Fibroblast of gingiva (primary cell): ENCODE results near the gene RTEL1.
"Not testable (repeated sequence)": the region's sequence is repeated elsewhere in the genome, so short reads cannot be mapped to it uniquely, and the experiment has no call there.

Source experiments
- DNase-seq: peaks from one replicate; pipeline ENCODE4 v3.0.0-alpha.2; 2011; ENCODE audit warnings: low read depth

The RTEL1 gene

DNA sequence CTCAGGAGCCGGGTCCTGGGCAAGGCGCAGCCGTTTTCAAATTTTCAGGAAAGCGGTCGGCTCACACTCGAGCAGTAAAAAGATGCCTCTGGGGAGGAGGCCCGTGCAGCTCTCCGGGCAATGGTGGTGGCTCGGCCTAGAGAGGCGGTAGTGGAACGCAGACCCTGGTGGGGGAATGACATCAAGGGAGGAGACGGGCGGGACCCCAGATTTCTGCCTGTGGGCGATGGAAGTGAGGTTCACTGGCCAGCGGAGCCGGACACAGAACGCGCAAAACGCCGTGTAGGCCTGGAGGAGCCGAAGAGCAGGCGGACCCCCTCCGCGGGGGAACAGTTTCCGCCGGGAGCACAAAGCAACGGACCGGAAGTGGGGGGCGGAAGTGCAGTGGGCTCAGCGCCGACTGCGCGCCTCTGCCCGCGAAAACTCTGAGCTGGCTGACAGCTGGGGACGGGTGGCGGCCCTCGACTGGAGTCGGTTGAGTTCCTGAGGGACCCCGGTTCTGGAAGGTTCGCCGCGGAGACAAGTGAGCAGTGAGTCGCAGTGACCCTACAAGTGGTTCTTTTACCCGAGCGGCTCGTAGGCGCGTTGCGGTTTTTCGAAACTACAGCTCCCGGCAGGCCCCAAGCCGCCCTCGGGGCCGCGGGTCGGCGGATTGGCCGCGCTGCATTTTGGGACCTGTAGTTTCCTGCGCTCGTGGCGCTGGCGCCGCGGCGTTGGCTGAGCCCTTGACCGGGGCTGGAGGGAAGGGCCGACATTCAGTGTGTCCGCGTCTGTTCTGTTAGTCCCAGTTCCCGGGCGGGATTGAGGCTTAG is at the start of gene RTEL1:
RTEL1 (plus strand) TSS at position 376 of the 812 bp plus-strand sequence. CDS start 1,091 bp downstream, outside the sequence.
- DNase-seq: peak; percentile 92

DNA sequence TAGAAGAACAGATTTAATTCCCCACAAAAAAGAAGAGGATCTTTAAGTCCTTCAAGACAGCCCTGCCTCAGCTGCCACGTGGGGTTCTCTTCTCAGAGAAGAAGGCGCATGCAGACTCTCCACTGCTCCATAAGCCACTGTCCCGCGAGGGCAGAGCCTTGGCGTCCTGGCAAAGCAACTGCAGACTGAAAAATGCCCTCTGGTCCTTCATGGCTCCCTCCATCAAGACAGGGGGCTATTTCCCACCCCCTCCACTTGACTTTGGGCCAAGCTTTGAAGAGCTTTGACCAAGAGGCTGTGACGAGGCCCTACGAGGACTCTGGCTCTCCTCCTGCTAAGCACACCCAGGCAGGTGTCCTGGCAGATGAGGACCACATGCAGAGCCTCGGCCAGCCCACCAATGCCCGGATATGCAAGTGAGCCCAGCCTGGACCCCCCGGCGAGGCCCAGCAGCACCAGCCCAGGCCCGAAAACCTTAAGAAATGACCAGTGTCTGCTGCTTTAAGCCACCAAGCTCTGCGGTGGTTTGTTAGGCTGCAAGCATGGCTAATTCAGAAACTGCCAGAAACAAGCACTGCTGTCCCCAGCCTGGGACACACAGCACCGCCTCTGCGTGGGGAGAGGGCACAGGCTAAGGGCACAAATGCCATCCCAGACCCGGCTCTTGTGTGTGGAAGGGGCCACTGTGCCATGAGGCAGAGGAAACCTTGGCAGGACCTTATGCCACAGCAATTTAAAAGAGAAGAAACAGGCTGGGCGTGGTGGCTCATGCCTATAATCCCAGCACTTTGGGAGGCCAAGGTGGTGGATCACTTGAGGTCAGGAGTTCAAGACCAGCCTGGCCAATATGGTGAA is 47.3 kb upstream of the RTEL1 start:
- DNase-seq: no peak

DNA sequence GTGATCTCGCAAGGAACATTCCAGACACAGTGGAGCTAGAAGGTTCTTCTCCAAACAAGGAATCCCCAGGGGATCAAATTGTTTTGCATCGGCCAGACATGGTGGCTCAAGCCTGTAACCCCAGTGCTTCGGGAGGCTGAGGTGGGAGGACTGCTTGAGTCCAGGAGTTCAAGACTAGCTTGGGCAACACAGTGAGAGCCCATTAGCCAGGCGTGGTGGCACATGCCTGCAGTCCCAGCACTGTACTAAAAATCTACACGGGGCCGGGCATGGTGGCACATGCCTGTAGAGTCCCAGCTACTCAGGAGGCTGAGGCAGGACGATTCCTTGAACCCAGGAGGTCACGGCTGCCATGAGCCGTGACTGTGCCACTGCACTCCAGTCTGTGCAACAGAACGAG is 46.5 kb upstream of the RTEL1 start:
- DNase-seq: no peak

DNA sequence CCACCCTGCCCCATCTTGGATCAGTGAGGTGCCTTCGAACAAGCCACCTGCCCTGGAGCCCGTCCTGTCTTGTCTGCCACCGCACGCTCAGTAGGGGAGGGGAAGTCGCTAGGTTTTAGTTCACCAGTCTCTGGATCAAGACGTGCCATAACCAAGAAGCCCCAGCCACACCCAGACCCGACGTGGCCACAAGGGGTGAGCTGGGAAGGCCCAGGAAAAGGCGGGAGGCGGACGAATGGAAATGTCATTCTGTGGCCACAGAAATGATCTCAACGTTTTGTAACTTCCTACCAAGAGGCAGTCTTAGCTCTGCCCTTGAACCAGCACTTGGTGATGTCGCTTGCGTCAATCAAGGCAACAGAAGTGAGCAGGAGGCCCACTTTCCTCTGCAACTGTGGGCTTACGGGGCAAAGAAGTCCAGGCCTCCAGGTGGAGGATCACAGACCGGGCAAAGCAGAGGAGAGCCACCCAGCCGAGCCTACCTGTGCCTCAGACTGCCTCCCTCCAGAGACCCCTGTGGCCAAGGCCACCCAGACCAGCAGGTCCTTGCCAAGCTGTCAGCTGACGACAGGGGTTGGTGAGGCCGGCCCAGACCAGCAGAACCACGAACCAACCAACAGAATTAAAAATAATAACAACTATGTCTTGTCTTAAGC is 45.7 kb upstream of the RTEL1 start:
- no peak for DNase-seq

GRCh38 chr20:63613863-63614594 is 44.1 kb upstream of the RTEL1 start:
- DNase-seq: not testable (repeated sequence)

- DNase-seq: no peak
These were observed 40.8 kb upstream of the RTEL1 start for GRCh38 chr20:63617092-63617875.

GRCh38 chr20:63617876-63618265 is 40.2 kb upstream of the RTEL1 start:
- DNase-seq: no peak

DNA sequence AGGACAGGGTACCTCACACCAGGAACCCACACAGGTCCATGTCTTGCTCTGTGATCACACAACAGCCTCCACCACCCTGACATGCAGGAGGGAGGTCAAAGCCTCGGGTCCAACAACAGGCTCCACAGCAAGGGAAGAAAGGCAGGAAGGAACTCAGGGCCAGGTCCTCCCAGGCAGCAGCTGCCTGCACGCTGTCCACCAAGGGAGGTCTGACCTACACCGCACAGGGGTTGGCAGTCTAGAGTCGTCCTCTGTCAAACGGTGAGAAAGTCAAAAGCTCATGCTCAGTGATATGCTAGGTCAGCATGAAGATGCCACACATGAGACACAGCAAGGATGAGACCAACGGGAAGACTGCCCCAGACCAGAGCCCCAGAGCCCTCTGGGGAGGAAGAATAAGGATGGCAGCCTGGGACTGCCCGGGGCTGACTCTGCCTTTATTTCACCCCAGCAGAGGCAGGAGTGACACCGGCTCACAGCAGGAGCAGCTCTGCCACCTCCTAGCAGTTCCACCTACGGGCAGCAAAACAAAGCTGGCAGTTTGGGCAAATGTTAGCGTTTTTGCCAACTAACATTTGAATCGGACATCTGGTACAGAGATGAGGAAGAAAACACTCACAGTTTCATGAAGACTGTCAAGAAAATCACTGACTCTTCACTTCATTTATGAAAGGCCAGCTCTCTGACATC is 39.7 kb upstream of the RTEL1 start:
- DNase-seq: no peak

GRCh38 chr20:63619086-63619485 is 39.0 kb upstream of the RTEL1 start:
- DNase-seq: no peak

DNA sequence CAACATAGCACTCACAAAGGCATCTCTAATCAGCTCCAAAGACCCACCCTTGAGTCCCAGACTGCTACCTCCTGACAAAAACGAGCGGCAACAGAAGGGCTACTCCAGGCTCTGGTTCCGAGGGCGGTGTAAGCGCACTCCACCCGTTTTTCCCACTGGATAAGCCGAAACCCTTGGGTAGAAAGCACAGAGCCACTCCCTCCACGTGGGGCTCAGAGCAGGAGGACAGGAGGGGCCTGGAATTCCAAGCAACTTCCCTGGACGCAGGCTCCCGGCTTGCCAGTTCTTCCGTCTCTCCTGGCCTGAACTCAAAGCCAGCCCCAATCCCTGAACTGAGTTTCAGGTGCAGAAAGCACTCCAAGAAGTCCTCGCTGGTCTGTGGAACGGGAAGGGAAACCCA is 38.6 kb upstream of the RTEL1 start:
- no peak for DNase-seq

DNA sequence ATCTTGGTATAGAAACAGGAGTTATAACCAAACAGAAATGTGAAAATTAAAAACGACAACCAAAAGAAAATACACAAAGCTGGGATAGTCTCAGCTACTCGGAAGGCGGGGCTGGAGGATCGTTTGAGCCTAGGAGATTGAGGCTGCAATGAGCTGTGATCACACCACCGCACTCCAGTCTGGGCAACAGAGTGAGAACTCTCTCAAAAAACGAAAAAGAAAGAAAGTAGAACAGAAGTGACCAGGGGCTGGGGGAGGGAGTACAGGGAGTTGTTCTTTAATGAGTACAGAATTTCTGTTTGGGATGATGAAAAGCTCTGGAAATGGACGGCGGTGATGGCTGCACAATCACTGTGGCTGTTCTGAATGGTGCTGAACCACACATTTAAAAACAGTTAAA is 37.1 kb upstream of the RTEL1 start:
- DNase-seq: no peak

DNA sequence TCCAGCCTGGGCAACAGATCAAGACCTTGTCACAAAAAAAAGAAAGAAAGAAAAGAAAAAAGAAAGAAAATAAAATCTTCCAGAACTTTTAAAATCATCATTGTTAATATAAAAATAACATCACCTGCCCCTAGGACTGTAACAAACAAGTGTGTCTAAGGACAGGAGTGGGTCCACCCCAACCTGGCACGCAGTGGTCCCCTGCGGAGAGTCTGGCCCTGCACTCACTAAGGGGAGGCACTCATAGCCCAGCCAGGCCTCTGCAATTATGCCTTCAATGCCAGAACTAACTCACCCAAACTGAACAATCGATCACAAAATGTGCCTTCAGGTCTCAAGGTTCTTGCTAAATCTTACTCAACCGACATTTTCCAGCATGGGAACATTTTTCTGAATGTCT is 36.0 kb upstream of the RTEL1 start:
- no peak for DNase-seq

DNA sequence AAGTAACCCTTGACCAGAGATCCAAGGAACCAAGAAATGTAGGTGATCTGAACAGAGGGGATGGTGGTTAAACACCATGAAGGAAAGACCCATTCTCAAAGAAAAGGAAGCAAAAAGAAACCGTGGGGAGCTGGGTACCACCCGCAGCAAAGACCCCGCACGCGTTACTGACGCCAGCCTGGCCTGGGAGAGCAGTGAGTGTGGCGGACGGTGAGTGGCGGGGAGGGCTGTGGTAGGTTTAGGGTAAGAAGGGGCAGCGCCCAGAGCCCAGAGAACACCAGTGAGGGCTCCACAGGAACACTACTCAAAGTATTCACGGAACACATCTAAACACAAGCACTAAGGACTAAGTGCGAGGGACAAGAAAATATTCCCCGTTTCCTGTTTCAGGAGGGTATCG is 35.4 kb upstream of the RTEL1 start:
- DNase-seq: no peak

DNA sequence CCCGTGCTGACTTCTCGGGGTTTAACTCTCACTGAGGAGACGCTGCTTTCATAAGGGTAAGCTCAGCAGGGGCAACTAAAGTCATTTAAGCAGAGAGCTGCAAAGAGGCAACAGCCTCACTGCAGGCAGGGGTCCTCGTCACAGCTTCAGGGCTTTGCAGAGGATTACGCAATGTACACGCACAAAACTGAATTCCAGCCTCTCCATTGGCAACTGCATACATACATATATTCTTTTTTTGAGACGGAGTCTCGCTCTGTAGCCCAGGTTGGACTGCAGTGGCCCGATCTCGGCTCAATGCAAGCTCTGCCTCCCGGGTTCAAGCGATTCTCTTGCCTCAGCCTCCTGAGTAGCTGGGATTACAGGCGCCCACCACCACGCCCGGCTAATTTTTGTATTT is 33.6 kb upstream of the RTEL1 start:
- DNase-seq: peak; percentile 41

GRCh38 chr20:63625771-63626423 is 32.2 kb upstream of the RTEL1 start:
- DNase-seq: peak; percentile 18

GRCh38 chr20:63626424-63627128 is 31.5 kb upstream of the RTEL1 start, which contains the start of gene GMEB2:
TSS of gene GMEB2 (minus strand) at chr20:63627101. CDS start at chr20:63619397, 7,704 bp downstream.
- DNase-seq: peak; percentile 67

GRCh38 chr20:63627129-63627750 is 30.9 kb upstream of the RTEL1 start:
- DNase-seq: peak; percentile 94

- DNase-seq: no peak
These were observed 30.3 kb upstream of the RTEL1 start for GRCh38 chr20:63627751-63628245.
